GM15510 (cell line): ENCODE measurements around the gene MEIOSIN.

Experiments used
- POLR2A ChIP-seq: IDR thresholded peaks from 3 replicates; pipeline ENCODE4 v1.6.1; 2011; ENCODE audit warnings: borderline replicate concordance; ENCODE audit not compliant: insufficient read length; ENCODE audit errors: extremely low read depth

Gene MEIOSIN

DNA sequence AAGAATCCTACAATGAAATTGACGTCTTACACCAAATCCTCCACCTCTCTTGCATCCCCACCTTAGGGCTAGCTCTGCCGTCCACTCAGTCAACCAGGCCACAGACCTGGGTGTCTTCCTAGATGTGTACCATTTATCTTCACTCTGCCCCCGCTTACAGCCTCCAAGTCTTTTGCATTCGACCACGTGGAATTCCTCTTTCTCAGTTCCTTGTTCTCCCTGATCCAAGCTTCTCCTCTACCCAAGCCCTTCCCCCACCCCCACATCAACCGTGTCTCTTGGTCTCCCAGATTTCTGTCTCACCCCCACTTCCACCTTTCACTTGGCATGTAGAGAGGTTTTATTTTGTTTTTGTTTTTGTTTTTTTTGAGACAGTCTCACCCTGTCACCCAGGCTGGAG lies 60.6 kb downstream of the MEIOSIN start:
- no peak for TF ChIP-seq POLR2A

DNA sequence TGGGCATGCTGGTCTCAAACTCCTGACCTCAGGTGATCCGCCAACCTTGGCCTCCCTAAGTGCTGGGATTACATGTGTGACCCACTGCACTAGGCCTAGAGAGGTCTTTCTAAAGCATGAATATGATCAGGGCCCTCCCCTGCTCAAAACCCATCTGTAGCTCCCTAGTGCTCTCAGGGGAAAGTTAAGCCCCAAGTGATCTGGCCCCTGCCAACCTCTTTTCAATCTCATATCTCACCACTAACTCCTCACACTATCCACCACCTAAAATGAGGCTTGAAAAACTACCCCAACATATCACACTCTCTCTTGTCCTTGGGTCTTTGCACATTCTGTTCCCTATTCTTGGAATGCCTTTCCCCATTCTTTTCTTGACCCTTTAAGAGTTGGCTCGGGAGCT lies 61.4 kb downstream of the MEIOSIN start:
- TF ChIP-seq POLR2A = no peak

- TF ChIP-seq POLR2A = no peak
Measured at GRCh38 chr19:45798995-45799517, 65.8 kb downstream of the MEIOSIN start.

DNA sequence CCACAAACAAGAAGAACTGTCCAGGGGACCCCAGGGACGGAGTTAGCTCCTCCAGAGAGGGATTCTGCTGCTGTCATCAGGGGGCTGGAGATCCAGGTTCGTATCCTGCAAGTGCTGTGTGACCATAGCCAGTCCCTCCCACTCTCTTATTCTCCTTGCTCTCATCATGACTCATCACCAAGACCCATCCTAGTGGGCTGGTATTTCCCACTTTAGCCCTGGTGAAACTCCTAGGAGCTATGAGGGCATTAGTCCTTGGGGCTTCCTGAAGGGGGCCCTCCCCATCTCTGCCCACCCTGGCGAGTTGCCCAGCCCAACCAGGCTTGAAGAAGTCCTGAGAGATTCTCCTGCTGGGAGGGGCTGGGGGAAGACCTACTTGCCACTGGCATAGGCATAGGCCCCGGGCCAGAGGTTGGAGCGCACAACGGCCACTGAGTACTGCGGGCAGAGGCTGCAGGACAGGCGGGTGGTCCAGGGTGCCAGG lies 66.9 kb downstream of the MEIOSIN start:
- TF ChIP-seq POLR2A = no peak

DNA sequence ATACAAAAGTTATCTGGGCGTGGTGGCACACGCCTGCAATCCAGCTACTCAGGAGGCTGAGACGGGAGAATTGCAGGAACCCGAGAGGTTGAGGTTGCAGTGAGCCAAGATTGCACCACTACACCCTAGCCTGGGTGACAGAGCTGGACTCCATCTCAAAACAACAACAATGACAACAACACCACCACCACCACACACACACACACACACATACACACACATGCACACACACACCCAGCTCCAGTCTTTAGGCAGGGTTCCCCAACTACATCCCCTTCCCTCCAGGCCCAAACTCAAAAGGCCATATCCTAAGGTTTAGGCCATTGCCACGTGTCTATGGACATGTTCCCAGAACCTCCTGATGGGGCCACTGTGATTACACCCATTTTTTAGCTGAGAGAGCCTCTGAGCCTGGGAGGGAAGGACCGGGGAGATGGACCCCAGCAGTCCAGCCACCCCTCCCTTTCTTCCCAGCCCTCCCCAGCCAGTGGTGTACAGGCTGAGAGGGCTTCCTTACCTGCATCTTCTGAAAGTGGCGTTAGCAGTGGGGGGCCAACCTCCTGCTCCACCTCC lies 68.5 kb downstream of the MEIOSIN start:
- TF ChIP-seq POLR2A = no peak

DNA sequence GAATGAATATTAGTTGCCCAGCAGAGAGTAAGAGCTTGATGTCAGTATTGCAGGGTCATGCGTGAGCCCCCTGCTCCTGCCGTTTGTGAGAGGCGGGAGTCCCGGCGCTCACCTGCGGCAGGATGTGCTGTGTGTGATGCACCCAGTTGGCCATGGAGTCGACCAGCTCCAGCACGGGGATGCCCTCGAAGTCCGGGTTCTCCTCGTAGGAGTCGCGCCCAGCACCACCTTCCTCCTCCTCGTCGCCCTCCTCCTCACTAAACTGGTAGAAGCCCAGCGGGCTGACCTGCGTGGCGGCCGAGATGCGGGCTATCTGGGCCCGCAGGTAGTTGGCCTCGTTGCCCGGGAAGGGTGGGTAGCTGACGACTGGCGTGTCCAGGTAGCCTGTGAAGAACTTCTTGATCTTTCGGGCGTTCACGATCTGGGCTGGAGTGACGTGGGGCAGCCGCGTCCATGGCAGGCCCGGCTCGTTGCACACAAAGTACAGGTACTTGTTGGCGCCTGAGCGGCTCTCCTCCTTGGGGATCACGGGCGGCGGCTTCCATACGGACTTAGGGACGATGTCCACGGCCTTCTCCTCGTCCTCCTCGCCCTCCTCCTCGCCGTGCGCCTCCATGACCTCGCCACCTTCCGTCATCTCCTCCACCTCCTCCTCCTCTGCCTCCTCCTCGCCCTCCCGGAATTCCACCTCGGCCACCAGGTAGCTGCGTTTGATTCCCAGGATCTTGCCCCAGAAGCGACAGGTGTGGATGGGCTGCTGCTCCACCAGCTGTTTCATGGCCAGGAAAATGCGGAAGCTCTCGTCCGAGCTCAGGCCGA lies 71.1 kb downstream of the MEIOSIN start:
- no peak for TF ChIP-seq POLR2A

DNA sequence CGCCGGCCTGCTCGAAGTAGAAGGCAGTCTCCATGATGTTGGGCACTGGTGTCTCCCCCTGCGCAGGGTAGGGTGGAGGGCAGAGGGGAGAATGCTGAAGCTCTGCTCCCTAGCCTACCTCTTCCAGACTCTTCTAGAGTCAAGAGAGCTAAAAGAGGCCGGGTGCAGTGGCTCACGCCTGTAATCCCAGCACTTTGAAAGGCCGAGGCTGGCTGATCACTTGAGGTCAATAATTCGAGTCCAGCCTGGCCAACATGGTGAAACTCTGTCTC lies 71.7 kb downstream of the MEIOSIN start:
- TF ChIP-seq POLR2A = no peak

DNA sequence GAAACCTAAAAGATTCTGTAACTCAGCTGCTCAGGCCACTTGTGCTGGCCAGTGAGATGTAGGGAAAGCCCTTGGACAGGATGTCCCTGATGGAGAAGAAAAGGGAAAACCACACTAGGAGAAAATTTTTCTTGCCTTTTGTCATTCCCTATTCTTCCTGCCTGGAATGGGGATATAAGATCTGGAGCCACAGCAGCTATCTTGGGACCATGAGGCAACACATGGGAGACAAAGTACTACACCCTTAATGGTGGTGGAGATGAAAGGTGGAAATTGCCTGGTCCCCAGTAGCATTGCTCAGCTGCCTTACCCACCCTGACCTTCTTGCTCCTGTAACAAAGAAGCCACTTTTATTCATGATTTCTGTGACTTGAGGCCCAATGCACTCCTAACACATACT lies 72.5 kb downstream of the MEIOSIN start:
- TF ChIP-seq POLR2A = no peak

GRCh38 chr19:45809643-45810159 lies 76.5 kb downstream of the MEIOSIN start:
- TF ChIP-seq POLR2A = no peak

- TF ChIP-seq POLR2A = no peak
Measured at GRCh38 chr19:45812297-45812696, 79.1 kb downstream of the MEIOSIN start.
